Hepatocyte (in vitro differentiated cells): ENCODE measurements around the gene TTC28. TPM values are rescaled to one million over a fixed set of nuclear protein-coding genes. Genes with fewer than 3 reads are reported as not detected.

Source experiments
- DNase-seq: peaks from one replicate; pipeline ENCODE4 v3.0.0-alpha.2; 2016; ENCODE audit warnings: low spot score
- H2AFZ ChIP-seq: fragments of 200-600 bp; sonication (generic); 2 replicates; pipeline ENCODE4 v1.6.0; 2016; ENCODE audit warnings: antibody characterized with exemption, mild to moderate bottlenecking
- H3K27ac ChIP-seq: fragments of 200-600 bp; sonication (generic); 2 replicates; pipeline ENCODE4 v1.5.1; 2016; ENCODE audit warnings: mild to moderate bottlenecking
- H3K27me3 ChIP-seq: fragments of 200-600 bp; sonication (generic); 2 replicates; pipeline ENCODE4 v1.6.1; 2016
- H3K36me3 ChIP-seq: fragments of 200-600 bp; sonication (generic); replicated peaks from 2 replicates; pipeline ENCODE4 v1.5.1; 2016; ENCODE audit warnings: low read depth; ENCODE audit not compliant: insufficient read depth
- H3K4me1 ChIP-seq: fragments of 200-600 bp; sonication (generic); 2 replicates; pipeline ENCODE4 v1.5.1; 2016; ENCODE audit warnings: mild to moderate bottlenecking, moderate library complexity; ENCODE audit not compliant: insufficient read depth
- H3K4me2 ChIP-seq: fragments of 200-600 bp; sonication (generic); 2 replicates; pipeline ENCODE4 v1.6.0; 2016
- H3K4me3 ChIP-seq: fragments of 200-600 bp; sonication (generic); 2 replicates; pipeline ENCODE4 v1.5.1; 2016; ENCODE audit warnings: mild to moderate bottlenecking
- H3K79me2 ChIP-seq: fragments of 200-600 bp; sonication (generic); 2 replicates; pipeline ENCODE4 v1.6.0; 2017; ENCODE audit warnings: mild to moderate bottlenecking
- H3K9me2 ChIP-seq: fragments of 200-600 bp; sonication (generic); replicated peaks from 2 replicates; pipeline ENCODE4 v1.6.0; 2017; ENCODE audit warnings: mild to moderate bottlenecking; ENCODE audit not compliant: insufficient read depth
- H3K9me3 ChIP-seq: fragments of 200-600 bp; sonication (generic); 2 replicates; pipeline ENCODE4 v1.5.1; 2016; ENCODE audit warnings: low read depth, mild to moderate bottlenecking
- H4K20me1 ChIP-seq: fragments of 200-600 bp; sonication (generic); 2 replicates; pipeline ENCODE4 v1.6.0; 2016; ENCODE audit warnings: mild to moderate bottlenecking; ENCODE audit not compliant: insufficient read depth, poor library complexity, severe bottlenecking
- CTCF ChIP-seq: fragments of 200-600 bp; sonication (generic); IDR thresholded peaks from 2 replicates; pipeline ENCODE4 v1.5.1; 2016; ENCODE audit warnings: antibody characterized with exemption, mild to moderate bottlenecking; ENCODE audit not compliant: poor library complexity
- EZH2 ChIP-seq: fragments of 200-600 bp; sonication (generic); IDR thresholded peaks from 2 replicates; pipeline ENCODE4 v1.6.1; 2016; ENCODE audit warnings: antibody characterized with exemption, mild to moderate bottlenecking, borderline replicate concordance
- EZH2phosphoT487 ChIP-seq: fragments of 200-600 bp; sonication (generic); IDR thresholded peaks from one replicate; pipeline ENCODE4 v1.6.1; 2018; ENCODE audit warnings: antibody characterized with exemption, mild to moderate bottlenecking, low read depth, moderate library complexity; ENCODE audit not compliant: unreplicated experiment, severe bottlenecking
- WGBS: methylation state at CpG from one replicate; pipeline ENCODE4 v1.1.6; 2016; ENCODE audit warnings: low lambda C conversion rate; ENCODE audit errors: missing lambda C conversion rate; 5-methylcytosine and 5-hydroxymethylcytosine counted together
- polyA plus RNA-seq: library from polyadenylated mRNA; unstranded; fragments of >200 nt; fragmentation: Nextera tagmentation; extraction: Ambion mirVana; gene quantifications from 2 replicates; pipeline ENCODE4 v1.2.1, GENCODE V29; 2016
- total RNA-seq: library from RNA; depleted of rRNA; stranded (reverse); fragments of >200 nt; gene quantifications from 2 replicates; pipeline ENCODE4 v1.2.3, GENCODE V29; 2014

Gene TTC28
- total and polyA plus RNA-seq, 2 experiments from 2014 or later, result 14.7 to 30.4 TPM

- H2AFZ ChIP-seq, result no peak overlapping the region
- peaks cover 3% of the 10 kb centered on the region for H3K9me2 ChIP-seq
- H3K36me3 ChIP-seq, result no peaks in the 10 kb centered on the region
- no peak for DNase-seq
- no peak overlapping the region for H3K4me3 ChIP-seq
- H3K79me2 ChIP-seq, result no peaks in the 10 kb centered on the region
- no peaks in the 10 kb centered on the region for H4K20me1 ChIP-seq
- H3K4me1 ChIP-seq, result no peaks in the 10 kb centered on the region
- no peak overlapping the region for H3K27ac ChIP-seq
- no peaks in the 10 kb centered on the region for H3K27me3 ChIP-seq
- H3K9me3 ChIP-seq, result no peaks in the 10 kb centered on the region
- no peak overlapping the region for H3K4me2 ChIP-seq
- WGBS, result 68% methylated on average over 7 of the region's 7 CpGs
- TF ChIP-seq EZH2, result no peak
- TF ChIP-seq CTCF, result no peak
- no peak for TF ChIP-seq EZH2phosphoT487
Observed at GRCh38 chr22:28129319-28129962, 550.2 kb downstream of the TTC28 start.

GRCh38 chr22:28128827-28129226, 550.8 kb downstream of the TTC28 start:
- TF ChIP-seq EZH2phosphoT487 (no peak), CTCF (no peak), EZH2 (no peak)
- no peak for DNase-seq
- Histone ChIP-seq H4K20me1 (no peaks in the 10 kb centered on the region), H3K9me2 (peaks cover 3% of the 10 kb centered on the region), H2AFZ (no peak overlapping the region), H3K27me3 (no peaks in the 10 kb centered on the region), H3K79me2 (no peaks in the 10 kb centered on the region), H3K4me1 (no peaks in the 10 kb centered on the region), H3K4me2 (no peak overlapping the region), H3K36me3 (no peaks in the 10 kb centered on the region), H3K27ac (no peak overlapping the region), H3K9me3 (no peaks in the 10 kb centered on the region), H3K4me3 (no peak overlapping the region)
- WGBS, result 96% methylated on average over 4 of the region's 4 CpGs

GRCh38 chr22:28125799-28126198, 553.8 kb downstream of the TTC28 start:
- Histone ChIP-seq H3K27ac (no peak overlapping the region), H3K4me1 (no peaks in the 10 kb centered on the region), H3K9me3 (no peaks in the 10 kb centered on the region), H3K36me3 (no peaks in the 10 kb centered on the region), H3K79me2 (no peaks in the 10 kb centered on the region), H3K27me3 (no peaks in the 10 kb centered on the region), H3K9me2 (no peaks in the 10 kb centered on the region), H2AFZ (no peak overlapping the region), H4K20me1 (no peaks in the 10 kb centered on the region), H3K4me3 (no peak overlapping the region), H3K4me2 (no peak overlapping the region)
- TF ChIP-seq EZH2 (no peak), CTCF (no peak), EZH2phosphoT487 (no peak)
- no peak for DNase-seq
- 94% methylated on average over 2 of the region's 2 CpGs for WGBS
